Suppressor macrophage treated with lipopolysaccharide for 1 hour (primary cell): ENCODE measurements around the gene SPARC.

Experiments used
- DNase-seq, 3 donors: peaks; one replicate each; pipeline ENCODE4 v3.0.0-alpha.2; 2020 to 2022

Gene SPARC

GRCh38 chr5:151677776-151678545 lies 8.8 kb downstream of the SPARC start:
- DNase-seq, result peak in 2 of 3 donors; percentile 45 to 58

- no peak for DNase-seq
Measured at GRCh38 chr5:151676719-151677118, 10.0 kb downstream of the SPARC start.

- DNase-seq, result no peak
Measured at GRCh38 chr5:151676314-151676712, 10.4 kb downstream of the SPARC start.

GRCh38 chr5:151675611-151676313 lies 11.0 kb downstream of the SPARC start:
- DNase-seq, result peak; percentile 79 to 86 (median 80)

GRCh38 chr5:151674626-151675610 lies 11.8 kb downstream of the SPARC start:
- DNase-seq, result peak; percentile 56 to 79 (median 78)

- DNase-seq, result no peak
Measured at GRCh38 chr5:151673421-151673820, 13.3 kb downstream of the SPARC start.

- peak; percentile 53 to 67 (median 56) for DNase-seq
Measured at GRCh38 chr5:151672516-151672915, 14.2 kb downstream of the SPARC start.

- peak; percentile 57 to 70 (median 64) for DNase-seq
Measured at GRCh38 chr5:151671950-151672349, 14.8 kb downstream of the SPARC start.

GRCh38 chr5:151670953-151671636 lies 15.6 kb downstream of the SPARC start:
- peak; percentile 48 to 54 (median 53) for DNase-seq

GRCh38 chr5:151670083-151670686 lies 16.5 kb downstream of the SPARC start:
- DNase-seq, result no peak

- no peak for DNase-seq
Measured at GRCh38 chr5:151667083-151667482, 19.6 kb downstream of the SPARC start.

- DNase-seq, result no peak
Measured at GRCh38 chr5:151665613-151666012, 21.1 kb downstream of the SPARC start.

GRCh38 chr5:151664694-151665585 lies 21.8 kb downstream of the SPARC start:
- DNase-seq, result no peak

- peak; percentile 73 to 82 (median 74) for DNase-seq
Measured at GRCh38 chr5:151663617-151664293, 23.0 kb downstream of the SPARC start.

GRCh38 chr5:151662805-151663204 lies 23.9 kb downstream of the SPARC start:
- DNase-seq, result no peak

GRCh38 chr5:151661968-151662732 lies 24.6 kb downstream of the SPARC start:
- no peak for DNase-seq

- no peak for DNase-seq
Measured at GRCh38 chr5:151660616-151661495, 25.9 kb downstream of the SPARC start.
